Stimulated activated naive B cell treated with anti-CD40 and anti-IgM and Interleukin-4, amounts not matched to agents 10 μg/mL and 1 μg/mL and 100 μg/mL, for 72 hours (primary cell): Measurements from ENCODE around the gene TAF11.
A peak's percentile ranks its signal among the peaks of the same experiment; 100 is the strongest.
"Not testable (repeated sequence)": the region's sequence is repeated elsewhere in the genome, so short reads cannot be mapped to it uniquely, and the experiment has no call there.

ENCODE experiments used
- ATAC-seq, 2 donors: fragments of 150-1000 bp; cut with Tn5 transposase; replicated peaks; 2 replicates each; pipeline ENCODE4 v1.10.0; 2021; ENCODE audit warnings: moderate library complexity in 1 of 2
- DNase-seq: peaks from one replicate; pipeline ENCODE4 v3.0.0; 2021
- H3K27ac Mint-ChIP-seq: one replicate; pipeline ENCODE4 v1.8.0; 2022; ENCODE audit warnings: mild to moderate bottlenecking, mixed read lengths
- H3K27me3 Mint-ChIP-seq, 2 donors: one replicate each; pipeline ENCODE4 v1.8.0; 2022; ENCODE audit warnings: mixed read lengths in 2 of 2
- H3K36me3 Mint-ChIP-seq, 2 donors: one replicate each; pipeline ENCODE4 v1.8.0; 2022; ENCODE audit warnings: mixed read lengths in 2 of 2, mild to moderate bottlenecking in 1 of 2
- H3K4me1 Mint-ChIP-seq, 2 donors: one replicate each; pipeline ENCODE4 v1.8.0; 2022; ENCODE audit warnings: mixed read lengths in 2 of 2, mild to moderate bottlenecking in 1 of 2
- H3K4me3 Mint-ChIP-seq, 2 donors: one replicate each; pipeline ENCODE4 v1.8.0; 2022; ENCODE audit warnings: mild to moderate bottlenecking in 2 of 2, mixed read lengths in 2 of 2, moderate library complexity in 1 of 2
- H3K9me3 Mint-ChIP-seq, 2 donors: one replicate each; pipeline ENCODE4 v1.8.0; 2022; ENCODE audit warnings: mixed read lengths in 2 of 2, mild to moderate bottlenecking in 1 of 2

TAF11 gene

GRCh38 chr6:34887753-34888513 lies at the start of gene TAF11:
TAF11 (minus strand) TSS chr6:34888042; CDS start chr6:34887957, 85 bp downstream.
- Mint-ChIP-seq H3K27ac (peak within 1 kb of the TSS; percentile 99), H3K4me1 (peaks cover 17 to 59% of the 10 kb centered on the region in 2 donors), H3K27me3 (no peaks in the 10 kb centered on the region), H3K36me3 (peaks cover 17 to 21% of the 10 kb centered on the region in 2 donors), H3K4me3 (peak within 1 kb of the TSS; percentile 100), H3K9me3 (peaks cover 3 to 4% of the 10 kb centered on the region in 2 donors)
- peak; percentile 81 for DNase-seq
- ATAC-seq: peak; percentile 89 to 90

GRCh38 chr6:34934516-34934915 lies 46.7 kb upstream of the TAF11 start:
- no peaks in the 10 kb centered on the region for H3K9me3 Mint-ChIP-seq
- no peak for DNase-seq

GRCh38 chr6:34932202-34932601 lies 44.4 kb upstream of the TAF11 start:
- H3K27me3 Mint-ChIP-seq, H3K4me3 Mint-ChIP-seq, H3K9me3 Mint-ChIP-seq, ATAC-seq, DNase-seq, H3K27ac Mint-ChIP-seq: not testable (repeated sequence)
- H3K4me1 Mint-ChIP-seq: peaks cover 24 to 43% of the 10 kb centered on the region in 2 donors
- H3K36me3 Mint-ChIP-seq: peaks cover 1 to 14% of the 10 kb centered on the region in 2 donors

More at GRCh38 chr6:34934516-34934915, 46.7 kb upstream of the TAF11 start:
- peaks cover 1 to 14% of the 10 kb centered on the region in 2 donors for H3K36me3 Mint-ChIP-seq
- ATAC-seq: no peak
- H3K4me3 Mint-ChIP-seq: no peak overlapping the region
- H3K27ac Mint-ChIP-seq: no peak overlapping the region
- H3K27me3 Mint-ChIP-seq: no peaks in the 10 kb centered on the region
- peaks cover 13 to 25% of the 10 kb centered on the region in 2 donors for H3K4me1 Mint-ChIP-seq

- H3K4me3 Mint-ChIP-seq: no peak overlapping the region
- DNase-seq (no peak), ATAC-seq (no peak)
- no peaks in the 10 kb centered on the region for H3K9me3 Mint-ChIP-seq
- H3K4me1 Mint-ChIP-seq: peaks cover 28 to 45% of the 10 kb centered on the region in 2 donors
- H3K27me3 Mint-ChIP-seq: no peaks in the 10 kb centered on the region
- peaks cover 1 to 14% of the 10 kb centered on the region in 2 donors for H3K36me3 Mint-ChIP-seq
- no peak overlapping the region for H3K27ac Mint-ChIP-seq
Measured at GRCh38 chr6:34930221-34930620, 42.4 kb upstream of the TAF11 start.

- Mint-ChIP-seq H3K4me3 (no peak overlapping the region), H3K9me3 (no peaks in the 10 kb centered on the region), H3K27me3 (no peaks in the 10 kb centered on the region), H3K4me1 (peaks cover 24 to 37% of the 10 kb centered on the region in 2 donors), H3K36me3 (peaks cover 1 to 9% of the 10 kb centered on the region in 2 donors), H3K27ac (no peak overlapping the region)
- no peak for DNase-seq
- no peak for ATAC-seq
Measured at GRCh38 chr6:34929241-34929978, 41.6 kb upstream of the TAF11 start.

- peak overlapping the region; percentile 59 for H3K27ac Mint-ChIP-seq
- H3K4me1 Mint-ChIP-seq: peaks cover 24 to 34% of the 10 kb centered on the region in 2 donors
- H3K9me3 Mint-ChIP-seq: no peaks in the 10 kb centered on the region
- peaks cover 1 to 7% of the 10 kb centered on the region in 2 donors for H3K36me3 Mint-ChIP-seq
- H3K4me3 Mint-ChIP-seq: no peak overlapping the region
- no peaks in the 10 kb centered on the region for H3K27me3 Mint-ChIP-seq
- ATAC-seq (peak; percentile 58 to 62), DNase-seq (no peak)
Measured at GRCh38 chr6:34928695-34929094, 40.9 kb upstream of the TAF11 start.

- no peaks in the 10 kb centered on the region for H3K9me3 Mint-ChIP-seq
- DNase-seq (no peak), ATAC-seq (no peak)
- H3K27ac Mint-ChIP-seq: peak overlapping the region; percentile 59
- H3K4me3 Mint-ChIP-seq: no peak overlapping the region
- H3K4me1 Mint-ChIP-seq: peaks cover 24 to 34% of the 10 kb centered on the region in 2 donors
- H3K27me3 Mint-ChIP-seq: no peaks in the 10 kb centered on the region
- peaks cover 1 to 7% of the 10 kb centered on the region in 2 donors for H3K36me3 Mint-ChIP-seq
Measured at GRCh38 chr6:34928220-34928619, 40.4 kb upstream of the TAF11 start.

- Mint-ChIP-seq H3K4me1 (peaks cover 24 to 34% of the 10 kb centered on the region in 2 donors), H3K36me3 (no peaks in the 10 kb centered on the region), H3K27me3 (no peaks in the 10 kb centered on the region), H3K9me3 (no peaks in the 10 kb centered on the region), H3K4me3 (no peak overlapping the region), H3K27ac (no peak overlapping the region)
- DNase-seq (no peak), ATAC-seq (no peak)
Measured at GRCh38 chr6:34926655-34927054, 38.8 kb upstream of the TAF11 start.

GRCh38 chr6:34924831-34925625 lies 37.2 kb upstream of the TAF11 start:
- no peak overlapping the region for H3K4me3 Mint-ChIP-seq

GRCh38 chr6:34922177-34922663 lies 34.4 kb upstream of the TAF11 start:
- Mint-ChIP-seq H3K9me3 (no peaks in the 10 kb centered on the region), H3K36me3 (peaks cover 0 to 5% of the 10 kb centered on the region in 2 donors), H3K27ac (no peak overlapping the region), H3K4me3 (no peak overlapping the region), H3K4me1 (peaks cover 12 to 13% of the 10 kb centered on the region in 2 donors), H3K27me3 (no peaks in the 10 kb centered on the region)
- no peak for ATAC-seq
- DNase-seq: no peak

More at GRCh38 chr6:34924831-34925625, 37.2 kb upstream of the TAF11 start:
- H3K27me3 Mint-ChIP-seq: no peaks in the 10 kb centered on the region
- ATAC-seq: no peak
- no peak overlapping the region for H3K27ac Mint-ChIP-seq
- no peak for DNase-seq
- no peaks in the 10 kb centered on the region for H3K9me3 Mint-ChIP-seq
- peaks cover 24 to 33% of the 10 kb centered on the region in 2 donors for H3K4me1 Mint-ChIP-seq
- H3K36me3 Mint-ChIP-seq: no peaks in the 10 kb centered on the region

GRCh38 chr6:34920097-34920496 lies 32.3 kb upstream of the TAF11 start:
- Mint-ChIP-seq H3K27me3 (no peaks in the 10 kb centered on the region), H3K9me3 (no peaks in the 10 kb centered on the region), H3K4me3 (no peak overlapping the region), H3K4me1 (peaks cover 6 to 8% of the 10 kb centered on the region in 2 donors), H3K36me3 (peaks cover 0 to 5% of the 10 kb centered on the region in 2 donors), H3K27ac (no peak overlapping the region)
- no peak for ATAC-seq
- no peak for DNase-seq

- H3K27me3 Mint-ChIP-seq: no peaks in the 10 kb centered on the region
- H3K36me3 Mint-ChIP-seq: peaks cover 0 to 5% of the 10 kb centered on the region in 2 donors
- no peak for DNase-seq
- ATAC-seq: no peak
- no peak overlapping the region for H3K27ac Mint-ChIP-seq
- H3K9me3 Mint-ChIP-seq: no peaks in the 10 kb centered on the region
- peaks cover 5 to 8% of the 10 kb centered on the region in 2 donors for H3K4me1 Mint-ChIP-seq
- H3K4me3 Mint-ChIP-seq: no peak overlapping the region
Measured at GRCh38 chr6:34919651-34920050, 31.8 kb upstream of the TAF11 start.

GRCh38 chr6:34917626-34918285 lies 29.9 kb upstream of the TAF11 start:
- H3K4me1 Mint-ChIP-seq: peaks cover 10 to 21% of the 10 kb centered on the region in 2 donors
- no peak overlapping the region for H3K27ac Mint-ChIP-seq
- peaks cover 0 to 5% of the 10 kb centered on the region in 2 donors for H3K36me3 Mint-ChIP-seq
- H3K27me3 Mint-ChIP-seq: no peaks in the 10 kb centered on the region
- no peak for DNase-seq
- peak in 1 of 2 donors; percentile 53 for ATAC-seq
- H3K4me3 Mint-ChIP-seq: no peak overlapping the region
- H3K9me3 Mint-ChIP-seq: no peaks in the 10 kb centered on the region
